Measurements from ENCODE around the gene TP53INP2.

DNA sequence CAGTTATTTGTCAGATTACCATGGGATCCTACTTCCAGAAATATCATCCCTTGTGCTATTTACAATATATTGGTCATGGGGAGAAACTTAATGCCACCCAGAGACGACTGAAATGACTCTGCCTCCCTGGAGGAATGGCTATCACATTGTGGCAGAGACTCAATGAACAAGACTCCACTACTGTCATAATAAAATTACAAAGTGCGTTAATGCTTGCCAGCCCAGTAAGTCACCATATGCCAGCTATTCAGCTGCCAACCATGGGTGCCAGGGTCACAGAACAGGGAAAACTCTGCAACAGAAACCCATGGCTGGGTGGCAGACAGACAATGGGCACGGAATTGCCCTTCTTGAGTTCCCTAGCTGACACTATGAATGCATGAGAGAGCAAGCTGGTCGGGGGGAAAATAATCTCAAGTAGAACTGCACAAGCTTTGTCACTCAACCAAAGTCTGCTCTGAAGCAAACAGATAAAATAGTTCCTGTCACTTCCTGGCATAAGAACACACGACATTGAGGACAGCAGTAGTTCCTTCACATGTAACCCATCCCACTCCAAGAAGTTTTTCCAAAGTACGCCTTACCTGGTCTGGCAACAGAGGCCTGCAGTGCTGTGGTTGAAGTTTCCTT lies 32.1 kb downstream of the TP53INP2 start:
- TF ChIP-seq, protein P1, sequence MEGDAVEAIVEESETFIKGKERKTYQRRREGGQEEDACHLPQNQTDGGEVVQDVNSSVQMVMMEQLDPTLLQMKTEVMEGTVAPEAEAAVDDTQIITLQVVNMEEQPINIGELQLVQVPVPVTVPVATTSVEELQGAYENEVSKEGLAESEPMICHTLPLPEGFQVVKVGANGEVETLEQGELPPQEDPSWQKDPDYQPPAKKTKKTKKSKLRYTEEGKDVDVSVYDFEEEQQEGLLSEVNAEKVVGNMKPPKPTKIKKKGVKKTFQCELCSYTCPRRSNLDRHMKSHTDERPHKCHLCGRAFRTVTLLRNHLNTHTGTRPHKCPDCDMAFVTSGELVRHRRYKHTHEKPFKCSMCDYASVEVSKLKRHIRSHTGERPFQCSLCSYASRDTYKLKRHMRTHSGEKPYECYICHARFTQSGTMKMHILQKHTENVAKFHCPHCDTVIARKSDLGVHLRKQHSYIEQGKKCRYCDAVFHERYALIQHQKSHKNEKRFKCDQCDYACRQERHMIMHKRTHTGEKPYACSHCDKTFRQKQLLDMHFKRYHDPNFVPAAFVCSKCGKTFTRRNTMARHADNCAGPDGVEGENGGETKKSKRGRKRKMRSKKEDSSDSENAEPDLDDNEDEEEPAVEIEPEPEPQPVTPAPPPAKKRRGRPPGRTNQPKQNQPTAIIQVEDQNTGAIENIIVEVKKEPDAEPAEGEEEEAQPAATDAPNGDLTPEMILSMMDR (IDR thresholded peaks at IDR 0.05; ENCODE audit: low read depth, low read length) = no peak
- TF ChIP-seq, protein P2, sequence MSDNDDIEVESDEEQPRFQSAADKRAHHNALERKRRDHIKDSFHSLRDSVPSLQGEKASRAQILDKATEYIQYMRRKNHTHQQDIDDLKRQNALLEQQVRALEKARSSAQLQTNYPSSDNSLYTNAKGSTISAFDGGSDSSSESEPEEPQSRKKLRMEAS (IDR thresholded peaks at IDR 0.05; ENCODE audit: low read depth, low read length) = no peak
